K562 treated with DMSO at 1 percent for 4 hours (cell line): ENCODE measurements around the gene BOLA2. TPM values are rescaled to one million over a fixed set of nuclear protein-coding genes. Genes with fewer than 3 reads are reported as not detected.

Source experiments
- total RNA-seq: library from RNA; unstranded; fragments of 300-600 nt; gene quantifications from 2 replicates; pipeline ENCODE4 v1.2.3, GENCODE V29; 2022; ENCODE audit not compliant: insufficient read depth

Gene BOLA2
- total RNA-seq, result 13.2 and 13.6 TPM in 2 replicates

DNA sequence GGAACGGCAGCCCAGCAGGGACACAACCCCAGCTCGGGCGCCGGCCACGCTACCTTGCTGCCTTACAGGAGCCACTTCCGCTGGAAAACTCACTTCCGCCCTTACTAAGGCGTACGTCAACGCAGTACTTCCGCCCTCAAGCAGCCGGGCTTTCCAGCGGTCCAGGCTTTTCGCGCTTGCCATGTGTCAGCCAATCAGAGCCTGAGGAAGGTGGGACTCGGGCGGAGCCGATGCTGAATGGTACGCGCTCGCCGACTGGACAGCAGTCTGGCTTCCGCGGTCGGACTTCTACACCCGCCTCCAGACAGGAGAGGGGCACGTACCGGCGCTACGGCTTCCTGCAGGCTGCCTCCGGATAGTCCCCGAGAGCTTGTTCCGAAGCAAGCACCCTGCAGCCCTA lies at the start of gene BOLA2, which contains the start of gene SLX1B:
BOLA2 (minus strand) TSS at position 83 of the 400 bp plus-strand sequence. CDS start 98 bp downstream, outside the sequence.
SLX1B (plus strand) TSS at position 265 of the 400 bp plus-strand sequence.

GRCh38 chr16:29459706-29460646 lies 5.8 kb upstream of the BOLA2 start, which contains the start of gene SULT1A4:
Gene SULT1A4 (plus strand): TSS chr16:29459913. CDS start chr16:29461386, 1,473 bp downstream.

Other genes starting within 250 kb of the BOLA2 start
- 1.1 and 1.2 TPM in 2 replicates for gene NPIPB11, start 47.6 kb downstream of the BOLA2 start, total RNA-seq
- 14.3 and 24.3 TPM in 2 replicates for gene SLX1B, start 182 bp upstream of the BOLA2 start, total RNA-seq
- gene SULT1A4, start 5.6 kb upstream of the BOLA2 start, total RNA-seq, result 15.7 and 16.0 TPM in 2 replicates
- 11.9 and 33.4 TPM in 2 replicates for gene NPIPB12, start 52.1 kb upstream of the BOLA2 start, total RNA-seq
- gene SPN, start 208.9 kb upstream of the BOLA2 start, total RNA-seq, result 78.9 and 139 TPM in 2 replicates
- 240 and 278 TPM in 2 replicates for gene QPRT, start 224.8 kb upstream of the BOLA2 start, total RNA-seq